NB4 (cell line): ENCODE results near the gene RCAN3.
"Not testable (repeated sequence)": the region's sequence is repeated elsewhere in the genome, so short reads cannot be mapped to it uniquely, and the experiment has no call there.

Experiments
- DNase-seq: peaks from one replicate; pipeline ENCODE4 v3.0.0; 2010; ENCODE audit warnings: low read depth
- H3K4me3 ChIP-seq: one replicate; pipeline ENCODE4 v1.5.1; 2011; ENCODE audit warnings: mild to moderate bottlenecking, low read depth, low read length, moderate library complexity
- MYC ChIP-seq: IDR thresholded peaks from 2 replicates; pipeline ENCODE4 v1.6.1; 2011; ENCODE audit warnings: low read depth, low read length
- POLR2A ChIP-seq: IDR thresholded peaks from 2 replicates; pipeline ENCODE4 v1.6.1; 2011; ENCODE audit warnings: mild to moderate bottlenecking; ENCODE audit not compliant: insufficient read length; ENCODE audit errors: extremely low read depth
- TF ChIP-seq, protein P1 (sequence below): IDR thresholded peaks from one replicate; pipeline ENCODE4 v1.5.1; 2012; ENCODE audit warnings: low read depth, low read length
- TF ChIP-seq, protein P2 (sequence below): IDR thresholded peaks from 2 replicates; pipeline ENCODE4 v1.6.1; 2011; ENCODE audit warnings: low read depth, low read length

RCAN3 gene

DNA sequence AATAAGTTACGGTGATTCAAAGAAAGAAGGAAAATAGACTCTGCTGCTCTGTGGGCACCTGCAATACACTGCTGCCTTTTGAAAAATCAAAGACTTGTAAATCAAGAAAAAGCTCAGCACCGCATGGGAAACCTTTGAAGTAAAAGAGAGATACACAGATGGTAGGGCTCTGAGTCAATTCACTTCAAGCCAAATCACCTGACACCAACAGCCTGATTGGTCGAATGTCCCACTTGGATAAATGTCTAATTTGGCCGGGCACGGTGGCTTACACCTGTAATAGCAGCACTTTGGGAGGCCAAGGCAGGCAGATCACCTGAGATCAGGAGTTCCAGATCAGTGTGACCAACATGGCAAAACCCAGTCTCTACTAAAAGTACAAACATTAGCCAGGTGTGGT lies 19.2 kb upstream of the RCAN3 start:
- H3K4me3 ChIP-seq: no peak overlapping the region
- TF ChIP-seq POLR2A: no peak
- TF ChIP-seq, protein P1, sequence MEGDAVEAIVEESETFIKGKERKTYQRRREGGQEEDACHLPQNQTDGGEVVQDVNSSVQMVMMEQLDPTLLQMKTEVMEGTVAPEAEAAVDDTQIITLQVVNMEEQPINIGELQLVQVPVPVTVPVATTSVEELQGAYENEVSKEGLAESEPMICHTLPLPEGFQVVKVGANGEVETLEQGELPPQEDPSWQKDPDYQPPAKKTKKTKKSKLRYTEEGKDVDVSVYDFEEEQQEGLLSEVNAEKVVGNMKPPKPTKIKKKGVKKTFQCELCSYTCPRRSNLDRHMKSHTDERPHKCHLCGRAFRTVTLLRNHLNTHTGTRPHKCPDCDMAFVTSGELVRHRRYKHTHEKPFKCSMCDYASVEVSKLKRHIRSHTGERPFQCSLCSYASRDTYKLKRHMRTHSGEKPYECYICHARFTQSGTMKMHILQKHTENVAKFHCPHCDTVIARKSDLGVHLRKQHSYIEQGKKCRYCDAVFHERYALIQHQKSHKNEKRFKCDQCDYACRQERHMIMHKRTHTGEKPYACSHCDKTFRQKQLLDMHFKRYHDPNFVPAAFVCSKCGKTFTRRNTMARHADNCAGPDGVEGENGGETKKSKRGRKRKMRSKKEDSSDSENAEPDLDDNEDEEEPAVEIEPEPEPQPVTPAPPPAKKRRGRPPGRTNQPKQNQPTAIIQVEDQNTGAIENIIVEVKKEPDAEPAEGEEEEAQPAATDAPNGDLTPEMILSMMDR: no peak
- TF ChIP-seq, protein P2, sequence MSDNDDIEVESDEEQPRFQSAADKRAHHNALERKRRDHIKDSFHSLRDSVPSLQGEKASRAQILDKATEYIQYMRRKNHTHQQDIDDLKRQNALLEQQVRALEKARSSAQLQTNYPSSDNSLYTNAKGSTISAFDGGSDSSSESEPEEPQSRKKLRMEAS: no peak
- TF ChIP-seq MYC: no peak
- no peak for DNase-seq

DNA sequence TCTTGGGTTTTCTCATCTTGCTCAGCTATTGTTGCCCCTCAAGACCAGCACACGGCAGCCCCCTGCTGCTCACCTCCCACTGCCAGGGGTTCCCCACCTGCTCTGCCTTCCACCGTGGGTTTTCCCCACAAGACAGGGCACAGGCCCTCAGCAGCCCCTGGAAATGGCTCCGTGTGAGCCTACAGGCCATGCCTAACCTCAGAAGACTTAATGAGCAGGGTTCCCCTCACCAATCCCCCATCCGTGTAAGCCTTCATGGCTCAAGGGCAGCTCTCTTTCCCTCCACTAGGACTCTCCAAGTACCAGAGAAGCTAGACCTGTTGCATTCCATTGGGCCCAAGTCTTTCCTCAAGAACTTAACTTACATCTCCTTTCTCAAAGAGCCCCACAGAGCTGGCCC lies 18.4 kb upstream of the RCAN3 start:
- no peak for DNase-seq
- no peak for TF ChIP-seq POLR2A
- TF ChIP-seq, protein P2: no peak
- no peak for TF ChIP-seq MYC
- TF ChIP-seq, protein P1: no peak
- H3K4me3 ChIP-seq: no peak overlapping the region

DNA sequence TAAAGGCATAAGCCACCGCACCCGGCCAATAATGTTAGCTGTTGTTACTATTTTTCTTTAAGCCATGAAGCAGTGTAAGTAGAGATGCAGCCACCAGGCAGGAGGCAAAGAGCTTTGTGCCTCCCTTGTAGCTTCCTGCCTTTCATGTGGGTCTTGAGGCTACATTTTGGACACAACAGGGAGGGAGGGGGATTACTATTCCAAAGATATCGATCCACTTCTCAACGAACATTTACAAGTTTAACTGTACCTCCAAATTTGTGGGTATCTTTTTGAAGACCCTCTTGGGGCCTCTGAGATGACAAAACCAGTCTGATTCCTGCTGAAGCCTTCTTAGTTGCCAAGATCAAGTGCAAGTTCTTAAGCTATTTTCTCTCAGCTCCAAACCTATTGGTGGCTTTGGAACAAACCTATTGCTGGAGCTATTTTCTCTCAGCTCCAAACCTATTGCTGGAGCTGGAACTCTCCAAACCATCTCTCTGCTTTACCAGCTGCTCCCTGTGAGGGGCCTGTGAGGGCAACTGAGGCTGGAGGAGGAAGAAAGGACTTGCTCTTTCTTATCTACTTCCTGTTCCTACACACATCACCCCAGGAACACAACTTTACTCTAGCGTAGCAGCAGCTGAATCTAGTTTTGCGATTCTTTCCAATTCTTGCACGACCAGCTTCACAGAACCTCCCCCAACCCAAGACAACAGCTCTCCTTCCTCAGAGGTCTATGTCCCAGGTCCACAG lies 16.1 kb upstream of the RCAN3 start:
- no peak for DNase-seq
- TF ChIP-seq MYC: no peak
- TF ChIP-seq, protein P2: no peak
- TF ChIP-seq, protein P1: no peak
- no peak overlapping the region for H3K4me3 ChIP-seq

DNA sequence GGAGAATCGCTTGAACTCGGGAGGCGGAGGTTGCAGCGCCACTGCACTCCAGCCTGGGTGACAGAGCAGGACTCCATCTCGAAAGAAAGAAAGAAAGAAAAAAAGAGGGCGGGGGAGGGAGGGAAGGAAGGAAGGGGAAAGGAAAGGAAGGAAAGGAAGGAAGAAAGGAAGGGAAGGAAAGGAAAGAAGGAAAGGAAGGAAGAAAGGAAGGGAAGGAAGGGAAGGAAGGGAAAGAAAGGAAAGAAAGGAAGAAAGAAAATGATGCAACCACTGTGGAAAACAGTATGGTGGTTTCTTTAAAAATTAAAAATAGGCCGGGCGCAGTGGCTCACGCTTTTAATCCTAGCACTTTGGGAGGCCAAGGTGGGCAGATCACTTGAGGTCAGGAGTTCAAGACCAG lies 15.2 kb upstream of the RCAN3 start:
- TF ChIP-seq, protein P2: no peak
- TF ChIP-seq MYC: no peak
- TF ChIP-seq POLR2A: no peak
- TF ChIP-seq, protein P1: no peak
- no peak overlapping the region for H3K4me3 ChIP-seq
- no peak for DNase-seq

DNA sequence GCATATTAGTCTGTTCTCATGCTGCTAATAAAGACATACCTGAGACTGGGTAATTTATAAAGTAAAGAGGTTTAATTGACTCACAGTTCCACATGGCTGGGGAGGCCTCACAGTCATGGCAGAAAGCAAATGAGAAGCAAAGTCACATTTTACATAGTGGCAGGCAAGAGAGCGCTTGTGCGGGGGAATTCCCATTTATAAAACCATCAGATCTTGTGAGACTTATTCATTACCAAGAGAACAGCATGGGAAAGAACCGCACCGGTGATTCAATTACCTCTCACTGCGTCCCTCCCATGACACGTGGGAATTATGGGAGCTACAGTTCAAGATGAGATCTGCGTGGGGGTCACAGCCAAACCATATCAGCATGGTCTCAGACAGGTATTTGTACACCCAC lies 14.5 kb upstream of the RCAN3 start:
- not testable (repeated sequence) for DNase-seq, H3K4me3 ChIP-seq

DNA sequence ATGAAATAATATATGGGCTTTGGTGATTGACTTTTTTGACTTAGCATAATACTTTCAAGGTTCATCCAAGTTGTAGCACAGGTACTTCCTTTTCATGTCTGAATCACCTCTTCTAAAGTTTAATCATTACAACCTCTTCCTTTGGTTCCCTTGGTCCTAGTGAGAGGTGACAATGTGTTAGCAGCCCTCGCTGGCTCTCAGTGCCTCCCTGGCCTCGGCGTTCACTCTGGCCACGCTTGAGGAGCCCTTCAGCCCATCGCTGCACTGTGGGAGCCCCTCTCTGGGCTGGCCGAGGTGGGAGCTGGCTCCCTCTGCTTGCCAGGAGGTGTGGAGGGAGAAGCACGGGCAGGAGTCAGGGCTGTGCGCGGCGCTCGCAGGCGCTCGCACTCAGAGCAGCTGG lies 13.0 kb upstream of the RCAN3 start:
- TF ChIP-seq, protein P1: no peak
- no peak for TF ChIP-seq POLR2A
- TF ChIP-seq MYC: no peak
- TF ChIP-seq, protein P2: no peak
- H3K4me3 ChIP-seq: no peak overlapping the region
- DNase-seq: no peak
